D721Med (cell line): ENCODE measurements around the gene PHACTR2.

ENCODE experiments used
- DNase-seq: peaks from one replicate; pipeline ENCODE4 v3.0.0; 2011; ENCODE audit warnings: low spot score; ENCODE audit not compliant: insufficient read length
- FAIRE-seq: peaks from 2 replicates; lab custom pipeline; 2011; peaks lifted over from hg19 to GRCh38; lab: Jason Lieb, UNC
- CTCF ChIP-seq: IDR thresholded peaks from 2 replicates; pipeline ENCODE4 v1.5.1; 2012; ENCODE audit warnings: mild to moderate bottlenecking, control low read depth; ENCODE audit not compliant: insufficient read depth; ENCODE audit errors: missing control alignments

Gene PHACTR2

DNA sequence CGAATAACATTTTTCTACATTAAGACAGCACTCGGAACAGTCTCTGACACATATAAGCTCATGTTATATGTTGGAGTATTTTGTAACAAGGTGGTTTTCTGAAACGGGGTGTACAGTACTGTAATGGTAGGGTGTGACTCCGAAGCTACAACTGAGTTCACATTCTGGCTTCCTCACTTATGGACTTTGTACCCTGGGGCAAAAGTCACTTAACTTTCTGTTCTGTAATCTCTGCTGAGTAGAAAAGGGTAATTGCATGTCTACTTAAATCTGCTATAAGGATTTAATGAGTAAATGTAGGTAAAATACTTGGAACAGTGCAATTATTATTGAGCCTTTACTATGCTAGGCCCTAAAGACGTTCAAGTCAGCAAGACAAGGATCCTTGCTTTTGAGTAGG, 160.6 kb downstream of the PHACTR2 start:
- no peak for FAIRE-seq
- no peak for DNase-seq
- TF ChIP-seq CTCF: no peak

GRCh38 chr6:143839196-143839595, 161.4 kb downstream of the PHACTR2 start:
- TF ChIP-seq CTCF: no peak
- no peak for DNase-seq
- FAIRE-seq: no peak

- DNase-seq (no peak), FAIRE-seq (no peak)
- no peak for TF ChIP-seq CTCF
Observed at GRCh38 chr6:143840595-143841265, 163.0 kb downstream of the PHACTR2 start.

GRCh38 chr6:143842461-143842901, 164.7 kb downstream of the PHACTR2 start:
- DNase-seq: no peak
- TF ChIP-seq CTCF: no peak
- FAIRE-seq: no peak

DNA sequence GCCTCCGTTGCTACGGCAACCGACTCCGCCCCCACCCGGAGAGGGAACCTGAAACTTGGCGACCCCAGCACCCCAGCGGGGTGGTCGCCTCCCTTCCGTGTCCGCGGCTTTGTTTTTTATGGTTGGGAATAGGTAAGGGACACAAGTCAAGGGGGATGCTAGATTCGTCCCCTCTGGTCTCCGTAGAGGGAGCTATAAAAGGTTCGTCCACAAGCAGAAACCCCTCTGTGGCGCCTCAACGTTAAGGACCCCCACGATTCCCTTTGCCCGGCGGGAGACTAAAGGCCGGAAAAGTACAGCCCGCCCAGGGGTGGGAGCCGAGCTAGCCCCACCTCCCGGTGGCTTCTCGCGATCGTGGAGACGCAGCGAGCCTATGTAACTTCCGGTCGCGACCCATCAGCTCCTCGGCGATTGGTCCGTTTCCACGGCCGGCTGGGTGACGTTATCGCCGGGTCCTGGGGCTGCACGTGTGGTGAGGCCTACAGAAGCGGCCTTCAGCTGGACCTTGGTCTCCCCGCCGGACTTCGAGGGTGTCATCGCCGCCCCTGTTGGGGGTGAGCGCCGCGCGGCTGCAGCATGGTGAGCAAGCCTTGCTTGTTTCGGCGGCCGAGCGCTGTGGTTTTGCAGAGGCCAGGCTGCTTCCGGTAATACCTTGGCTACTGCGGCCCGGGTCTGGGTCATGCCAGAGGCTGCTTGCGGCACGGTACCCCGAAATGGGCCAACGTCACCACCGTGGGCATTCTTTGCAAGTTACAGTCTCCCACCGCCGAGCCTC, 165.3 kb downstream of the PHACTR2 start, which contains the start of gene LTV1:
Gene LTV1, plus strand, starts transcription at position 437 of the 775 bp plus-strand sequence. Its CDS starts 140 bp downstream, at position 577.
- TF ChIP-seq CTCF: no peak
- peak; percentile 73 for DNase-seq
- no peak for FAIRE-seq

DNA sequence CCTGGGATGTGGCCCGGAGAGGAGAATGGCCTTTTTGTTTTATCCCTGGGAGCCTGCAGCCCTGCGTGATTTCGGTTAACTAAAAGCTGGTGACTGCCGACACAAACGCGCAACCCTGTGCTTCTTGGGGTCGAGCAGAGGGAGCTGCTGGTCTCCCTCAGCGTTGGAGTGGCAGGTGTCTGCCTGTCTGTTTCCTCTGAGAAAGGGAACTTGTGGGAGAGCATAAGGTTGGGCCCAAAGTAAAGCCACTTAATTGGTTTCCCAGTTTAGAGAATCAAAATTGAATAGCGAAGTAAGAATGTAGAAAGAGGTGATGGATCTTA, 165.9 kb downstream of the PHACTR2 start:
- DNase-seq (no peak), FAIRE-seq (no peak)
- no peak for TF ChIP-seq CTCF

GRCh38 chr6:143844006-143844405, 166.2 kb downstream of the PHACTR2 start:
- no peak for TF ChIP-seq CTCF
- DNase-seq (no peak), FAIRE-seq (no peak)
